WTC11 (cell line): Measurements from ENCODE around the gene ADAMTS2.

ENCODE experiments used
- CREB1 ChIP-seq: sonication (generic); formaldehyde crosslinking; IDR thresholded peaks from 2 replicates; pipeline ENCODE4 v1.8.0; 2023; ENCODE audit warnings: mild to moderate bottlenecking, missing genetic modification reagents
- ELF4 ChIP-seq: sonication (generic); formaldehyde crosslinking; IDR thresholded peaks from 2 replicates; pipeline ENCODE4 v1.8.1; 2022; ENCODE audit warnings: low read depth, mild to moderate bottlenecking, moderate library complexity, missing genetic modification reagents
- JUN ChIP-seq: sonication (generic); formaldehyde crosslinking; IDR thresholded peaks from 2 replicates; pipeline ENCODE4 v1.8.0; 2023; ENCODE audit warnings: mild to moderate bottlenecking, missing genetic modification reagents
- SP1 ChIP-seq: sonication (generic); formaldehyde crosslinking; conservative IDR thresholded peaks from 2 replicates; pipeline ENCODE4 v1.8.1; 2022; ENCODE audit warnings: missing genetic modification reagents
- TP53 ChIP-seq: sonication (generic); formaldehyde crosslinking; IDR thresholded peaks from 2 replicates; pipeline ENCODE4 v1.8.1; 2023; ENCODE audit warnings: mild to moderate bottlenecking, missing genetic modification reagents
- TF ChIP-seq, protein P1 (sequence below): sonication (generic); formaldehyde crosslinking; IDR thresholded peaks from 2 replicates; pipeline ENCODE4 v1.8.0; 2022; ENCODE audit warnings: mild to moderate bottlenecking, missing genetic modification reagents
- TF ChIP-seq, protein P2 (sequence below): sonication (generic); formaldehyde crosslinking; conservative IDR thresholded peaks from 2 replicates; pipeline ENCODE4 v1.8.1; 2022; ENCODE audit warnings: mild to moderate bottlenecking, missing genetic modification reagents
- TF ChIP-seq, protein P3 (sequence below): fragments of 200-600 bp; IDR thresholded peaks from 2 replicates; pipeline ENCODE4 v1.8.0; 2022; ENCODE audit warnings: antibody characterized with exemption
- TF ChIP-seq, protein P4 (sequence below): sonication (generic); formaldehyde crosslinking; IDR thresholded peaks from 2 replicates; pipeline ENCODE4 v1.8.1; 2023; ENCODE audit warnings: mild to moderate bottlenecking, missing genetic modification reagents

DNA sequence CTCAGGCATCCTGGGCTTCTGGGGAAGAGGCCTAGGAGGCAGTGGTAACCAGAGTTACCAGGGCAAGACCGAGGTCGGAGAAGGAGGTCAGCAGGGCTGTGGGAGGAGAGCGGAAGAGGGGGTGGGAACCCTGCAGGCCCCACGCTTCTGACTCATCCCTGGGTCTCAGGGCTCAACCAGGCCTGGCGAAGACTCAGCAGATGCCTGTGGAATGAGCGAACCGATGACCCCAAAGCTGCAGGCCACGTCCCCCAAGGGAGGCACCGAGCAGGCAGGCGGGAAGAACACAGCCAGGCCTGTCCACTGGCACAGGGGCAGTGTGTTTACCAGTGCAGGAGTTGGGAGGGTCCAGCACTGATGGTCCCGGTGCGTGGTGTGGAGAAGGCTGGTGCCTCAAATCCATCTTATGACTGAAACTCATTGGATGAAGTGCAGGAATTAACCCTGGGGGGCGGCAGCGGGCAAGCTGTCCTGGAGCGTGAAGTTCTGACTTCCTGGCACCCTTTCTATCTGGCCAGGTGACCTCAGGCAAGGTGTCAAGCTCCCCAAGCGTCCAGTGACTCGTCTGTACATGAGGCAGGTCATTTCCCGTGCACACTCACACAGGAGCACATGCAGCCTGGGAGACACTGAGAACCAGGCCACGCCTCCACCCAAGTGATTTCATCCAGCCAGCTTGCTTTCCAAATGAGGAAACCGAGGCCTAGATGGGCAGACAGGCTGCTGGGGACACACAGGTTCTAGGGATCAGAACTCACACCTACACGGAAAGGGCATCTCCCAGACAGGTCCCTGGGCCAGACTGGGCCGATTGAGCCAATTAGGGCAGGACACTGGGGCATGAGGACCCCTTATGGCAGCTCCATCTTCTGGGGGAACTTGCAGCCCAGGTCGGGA, 69.1 kb downstream of the ADAMTS2 start:
- no peak for TF ChIP-seq TP53 (CRISPR knock-in tag)
- TF ChIP-seq, protein P1, sequence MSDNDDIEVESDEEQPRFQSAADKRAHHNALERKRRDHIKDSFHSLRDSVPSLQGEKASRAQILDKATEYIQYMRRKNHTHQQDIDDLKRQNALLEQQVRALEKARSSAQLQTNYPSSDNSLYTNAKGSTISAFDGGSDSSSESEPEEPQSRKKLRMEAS (CRISPR knock-in tag), result no peak
- TF ChIP-seq, protein P2, sequence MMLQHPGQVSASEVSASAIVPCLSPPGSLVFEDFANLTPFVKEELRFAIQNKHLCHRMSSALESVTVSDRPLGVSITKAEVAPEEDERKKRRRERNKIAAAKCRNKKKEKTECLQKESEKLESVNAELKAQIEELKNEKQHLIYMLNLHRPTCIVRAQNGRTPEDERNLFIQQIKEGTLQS, result no peak
- TF ChIP-seq, protein P3, sequence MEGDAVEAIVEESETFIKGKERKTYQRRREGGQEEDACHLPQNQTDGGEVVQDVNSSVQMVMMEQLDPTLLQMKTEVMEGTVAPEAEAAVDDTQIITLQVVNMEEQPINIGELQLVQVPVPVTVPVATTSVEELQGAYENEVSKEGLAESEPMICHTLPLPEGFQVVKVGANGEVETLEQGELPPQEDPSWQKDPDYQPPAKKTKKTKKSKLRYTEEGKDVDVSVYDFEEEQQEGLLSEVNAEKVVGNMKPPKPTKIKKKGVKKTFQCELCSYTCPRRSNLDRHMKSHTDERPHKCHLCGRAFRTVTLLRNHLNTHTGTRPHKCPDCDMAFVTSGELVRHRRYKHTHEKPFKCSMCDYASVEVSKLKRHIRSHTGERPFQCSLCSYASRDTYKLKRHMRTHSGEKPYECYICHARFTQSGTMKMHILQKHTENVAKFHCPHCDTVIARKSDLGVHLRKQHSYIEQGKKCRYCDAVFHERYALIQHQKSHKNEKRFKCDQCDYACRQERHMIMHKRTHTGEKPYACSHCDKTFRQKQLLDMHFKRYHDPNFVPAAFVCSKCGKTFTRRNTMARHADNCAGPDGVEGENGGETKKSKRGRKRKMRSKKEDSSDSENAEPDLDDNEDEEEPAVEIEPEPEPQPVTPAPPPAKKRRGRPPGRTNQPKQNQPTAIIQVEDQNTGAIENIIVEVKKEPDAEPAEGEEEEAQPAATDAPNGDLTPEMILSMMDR, result no peak
- no peak for TF ChIP-seq ELF4 (CRISPR knock-in tag)
- TF ChIP-seq CREB1 (CRISPR knock-in tag), result no peak
- TF ChIP-seq, protein P4, sequence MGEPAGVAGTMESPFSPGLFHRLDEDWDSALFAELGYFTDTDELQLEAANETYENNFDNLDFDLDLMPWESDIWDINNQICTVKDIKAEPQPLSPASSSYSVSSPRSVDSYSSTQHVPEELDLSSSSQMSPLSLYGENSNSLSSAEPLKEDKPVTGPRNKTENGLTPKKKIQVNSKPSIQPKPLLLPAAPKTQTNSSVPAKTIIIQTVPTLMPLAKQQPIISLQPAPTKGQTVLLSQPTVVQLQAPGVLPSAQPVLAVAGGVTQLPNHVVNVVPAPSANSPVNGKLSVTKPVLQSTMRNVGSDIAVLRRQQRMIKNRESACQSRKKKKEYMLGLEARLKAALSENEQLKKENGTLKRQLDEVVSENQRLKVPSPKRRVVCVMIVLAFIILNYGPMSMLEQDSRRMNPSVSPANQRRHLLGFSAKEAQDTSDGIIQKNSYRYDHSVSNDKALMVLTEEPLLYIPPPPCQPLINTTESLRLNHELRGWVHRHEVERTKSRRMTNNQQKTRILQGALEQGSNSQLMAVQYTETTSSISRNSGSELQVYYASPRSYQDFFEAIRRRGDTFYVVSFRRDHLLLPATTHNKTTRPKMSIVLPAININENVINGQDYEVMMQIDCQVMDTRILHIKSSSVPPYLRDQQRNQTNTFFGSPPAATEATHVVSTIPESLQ (CRISPR knock-in tag), result no peak
- no peak for TF ChIP-seq SP1 (CRISPR knock-in tag)
- no peak for TF ChIP-seq JUN (CRISPR knock-in tag)
